T47D (cell line): ENCODE results near the gene SOCS2.
A peak's percentile ranks its signal among the peaks of the same experiment; 100 is the strongest.

Source experiments
- DNase-seq, 2 experiments: peaks; one replicate each; pipeline versions ENCODE4 v3.0.0 to v3.0.0-alpha.2; 2011 to 2012; ENCODE audit warnings: low read depth in 1 of 2, low spot score in 1 of 2
- JUND ChIP-seq: IDR thresholded peaks from 2 replicates; pipeline ENCODE4 v1.6.1; 2012; ENCODE audit warnings: low read depth
- in situ Hi-C: cut with HindIII; loops from 2 replicates; pipeline ENCODE4 v1.10.0; 2016; ENCODE audit warnings: low sequenced_read_pairs, low pct_unique_long_range_greater_than_20kb

SOCS2 gene

DNA sequence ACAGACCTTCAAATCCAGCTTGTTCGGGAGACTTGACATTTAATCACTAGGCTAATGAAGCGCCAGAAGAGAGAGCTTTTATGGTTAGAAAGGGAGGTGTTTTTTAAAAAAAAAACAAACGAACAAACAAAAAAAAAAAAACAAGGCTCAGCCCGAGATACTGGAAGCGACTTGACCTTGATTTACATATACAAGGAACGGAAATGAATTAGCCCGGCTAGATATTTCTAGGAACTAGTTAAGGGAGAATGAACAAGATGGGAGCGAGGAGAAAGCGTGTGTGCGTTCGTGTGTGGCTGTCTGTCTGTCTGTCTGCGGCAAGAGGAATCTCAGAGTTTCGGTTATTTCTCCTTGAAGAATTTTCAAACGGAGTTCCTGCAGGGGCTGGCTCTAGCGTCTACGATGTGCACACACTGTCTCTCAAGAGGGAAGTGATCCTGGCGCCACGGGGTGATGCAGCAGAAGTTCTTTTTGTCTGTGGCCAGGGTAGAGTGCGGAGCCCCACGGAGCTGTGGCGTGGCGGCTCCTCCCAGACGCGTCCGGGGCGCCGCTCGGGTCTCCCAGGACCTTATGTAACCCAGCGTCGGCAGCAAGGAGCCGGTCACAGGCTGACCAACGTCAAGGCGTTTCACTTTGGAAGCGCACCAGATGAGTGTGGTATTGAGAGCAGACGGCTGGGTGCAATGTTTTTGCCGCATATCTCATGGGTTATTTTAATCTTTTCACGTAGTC is 18.8 kb downstream of the SOCS2 start:
- DNase-seq, result peak; percentile 24 to 61
- no peak for TF ChIP-seq JUND
- in situ Hi-C loops, result no loop called here

DNA sequence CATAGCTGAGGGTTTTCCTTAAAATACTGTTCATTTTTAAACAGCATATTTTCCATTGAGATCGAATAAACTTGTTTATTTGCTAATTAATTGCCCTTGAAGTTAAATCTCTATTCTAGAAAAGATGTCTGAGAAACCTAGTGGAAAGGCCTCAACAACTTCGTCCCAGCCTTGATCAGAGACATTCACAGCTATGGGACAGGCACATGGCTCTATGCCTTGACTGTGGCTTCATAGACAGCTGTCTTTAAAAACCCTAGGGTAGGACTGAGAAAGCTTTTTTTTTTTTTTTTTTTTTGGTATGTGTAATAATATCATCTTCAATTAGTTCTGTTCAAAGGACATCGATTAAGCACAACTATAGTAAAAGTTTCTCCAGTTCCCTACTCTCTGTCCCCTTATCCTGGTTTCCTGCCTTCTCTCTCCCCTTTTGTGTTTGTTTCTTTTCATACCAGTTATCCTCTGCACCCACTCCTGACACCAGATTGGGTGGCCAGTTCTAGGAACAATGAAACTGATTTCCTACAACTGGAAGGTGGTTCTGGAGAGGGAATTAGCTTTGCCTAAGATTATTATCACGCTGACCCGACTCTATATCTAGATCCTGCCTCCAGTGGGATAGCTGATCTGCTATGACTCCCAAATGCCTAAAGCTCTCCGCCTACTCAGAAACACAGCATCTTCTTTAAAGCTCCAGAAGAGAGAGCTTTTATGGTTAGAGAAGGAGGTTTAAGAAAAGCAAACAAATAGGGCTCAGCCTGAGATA is 20.3 kb downstream of the SOCS2 start:
- in situ Hi-C loops, result no loop called here
- TF ChIP-seq JUND, result no peak
- no peak for DNase-seq

DNA sequence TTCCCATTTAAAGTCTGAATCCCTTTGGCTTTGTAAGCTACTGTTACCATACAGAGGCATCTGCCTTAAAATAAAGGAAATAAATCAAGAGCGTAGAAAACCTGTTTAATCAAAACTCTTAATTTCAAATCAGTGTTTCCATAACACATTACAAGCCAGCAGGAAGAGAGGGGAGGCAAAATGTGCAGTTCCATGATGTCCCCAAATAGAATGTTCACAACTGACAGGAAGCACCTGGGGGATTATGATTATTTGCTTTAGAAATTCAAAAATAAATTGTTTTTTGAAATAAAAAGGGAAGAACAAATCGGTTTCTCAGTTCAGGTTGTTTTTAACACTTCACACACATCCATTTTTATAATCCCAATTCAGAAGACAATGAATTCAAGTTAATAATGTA is 21.4 kb downstream of the SOCS2 start:
- no peak for TF ChIP-seq JUND
- no peak for DNase-seq
- in situ Hi-C loops, result no loop called here

DNA sequence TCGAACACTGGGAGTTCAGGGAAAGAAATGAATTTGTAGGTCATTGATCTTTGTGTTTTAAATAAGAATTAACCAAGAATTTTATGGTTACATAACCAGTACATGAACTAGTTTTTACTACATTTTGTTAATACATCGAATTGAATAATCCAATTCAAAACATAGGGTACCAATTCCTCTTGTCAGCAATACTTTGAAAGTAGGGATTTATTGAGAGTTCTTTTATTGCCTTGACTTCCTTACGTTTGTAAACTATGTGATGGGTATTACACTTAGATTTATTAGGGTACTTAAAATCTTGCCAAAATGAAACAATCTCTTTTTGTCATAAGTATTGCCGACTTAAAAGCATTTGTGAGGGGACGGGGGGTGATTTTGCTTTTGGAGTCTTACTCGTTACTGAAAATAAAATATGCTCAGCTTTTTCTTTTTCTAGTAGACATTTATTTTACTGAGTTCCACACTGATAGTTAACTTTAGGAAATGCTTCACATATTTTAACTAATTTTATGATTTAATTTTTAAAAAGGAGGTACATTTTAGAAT is 22.4 kb downstream of the SOCS2 start:
- in situ Hi-C loops, result no loop called here
- no peak for TF ChIP-seq JUND
- DNase-seq, result no peak

DNA sequence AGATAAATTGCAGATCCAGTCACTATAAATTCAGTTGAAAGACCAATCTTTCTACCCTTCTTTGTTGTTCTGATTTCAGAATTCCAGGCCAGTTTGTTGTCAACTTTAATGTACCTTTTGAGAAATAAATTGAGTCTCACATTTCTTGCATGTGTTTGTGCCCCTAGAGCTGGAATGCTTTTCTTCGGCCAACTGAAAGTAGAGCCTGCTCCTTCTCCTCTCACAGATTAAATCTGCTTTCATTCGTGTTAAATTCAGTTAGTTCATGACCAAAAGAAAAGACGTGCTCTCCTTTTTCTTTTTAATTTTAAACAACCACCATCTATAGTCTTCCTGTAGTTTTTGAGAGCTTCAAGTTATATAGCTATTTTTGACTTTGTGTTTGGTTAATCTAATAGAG is 22.9 kb downstream of the SOCS2 start:
- in situ Hi-C loops, result no loop called here
- no peak for DNase-seq
- no peak for TF ChIP-seq JUND

DNA sequence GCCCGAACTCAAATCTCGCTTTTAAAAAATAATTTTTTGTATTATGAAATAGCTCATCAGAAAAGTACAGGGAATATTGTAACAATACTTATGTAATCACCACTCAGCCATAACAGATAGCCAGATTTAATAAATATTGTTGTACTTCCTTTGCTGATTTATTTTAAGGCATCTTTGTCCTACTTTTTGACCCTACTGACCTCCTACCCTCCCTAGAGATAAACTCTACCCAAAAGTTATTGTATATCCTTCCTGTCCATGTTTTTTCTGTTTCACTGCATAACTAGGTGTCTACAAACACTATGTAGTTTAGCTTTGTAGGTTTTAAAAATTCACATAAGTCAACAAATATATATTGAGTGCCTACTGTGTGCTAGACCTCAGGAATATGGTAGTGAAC is 25.1 kb downstream of the SOCS2 start:
- no peak for TF ChIP-seq JUND
- DNase-seq, result no peak
- in situ Hi-C loops, result no loop called here

DNA sequence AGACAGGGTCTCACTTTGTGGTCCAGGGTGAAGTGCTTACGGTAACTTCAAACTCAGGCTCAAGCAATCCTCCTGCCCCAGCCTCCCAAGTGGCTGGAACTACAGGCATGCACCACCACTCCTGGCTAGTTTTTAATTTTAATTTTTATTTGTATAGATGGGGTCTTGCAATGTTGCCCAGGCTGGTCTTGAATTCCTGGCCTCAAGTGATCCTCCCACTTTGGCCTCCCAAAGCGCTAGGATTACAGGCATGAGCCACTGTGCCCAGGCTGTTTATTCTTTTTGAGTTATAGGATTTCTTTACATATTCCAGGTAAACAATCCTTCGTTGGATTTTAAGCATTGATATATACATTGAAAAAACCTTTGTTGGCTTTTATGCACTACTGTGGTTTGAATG is 26.7 kb downstream of the SOCS2 start:
- no peak for DNase-seq
- no peak for TF ChIP-seq JUND
- in situ Hi-C loops, result no loop called here

DNA sequence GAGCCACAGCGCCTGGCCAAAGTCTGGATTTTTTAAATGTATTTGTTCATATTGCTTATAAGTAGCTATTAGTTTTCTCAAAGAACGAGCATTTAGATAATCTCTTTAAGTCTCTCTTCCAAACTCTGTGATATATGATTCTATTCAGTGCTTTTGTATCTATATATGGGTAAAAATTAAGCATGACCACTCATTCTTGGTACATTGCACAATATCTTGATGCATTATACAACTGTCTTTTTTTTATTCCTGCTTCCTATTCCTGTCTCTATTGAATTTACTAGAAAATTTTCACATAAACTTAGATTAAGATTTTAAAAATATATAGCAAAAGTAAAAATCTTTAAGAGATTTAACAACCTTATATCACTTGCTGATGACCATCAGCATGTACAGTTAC is 29.1 kb downstream of the SOCS2 start:
- no peak for DNase-seq
- in situ Hi-C loops, result no loop called here
- TF ChIP-seq JUND, result no peak

DNA sequence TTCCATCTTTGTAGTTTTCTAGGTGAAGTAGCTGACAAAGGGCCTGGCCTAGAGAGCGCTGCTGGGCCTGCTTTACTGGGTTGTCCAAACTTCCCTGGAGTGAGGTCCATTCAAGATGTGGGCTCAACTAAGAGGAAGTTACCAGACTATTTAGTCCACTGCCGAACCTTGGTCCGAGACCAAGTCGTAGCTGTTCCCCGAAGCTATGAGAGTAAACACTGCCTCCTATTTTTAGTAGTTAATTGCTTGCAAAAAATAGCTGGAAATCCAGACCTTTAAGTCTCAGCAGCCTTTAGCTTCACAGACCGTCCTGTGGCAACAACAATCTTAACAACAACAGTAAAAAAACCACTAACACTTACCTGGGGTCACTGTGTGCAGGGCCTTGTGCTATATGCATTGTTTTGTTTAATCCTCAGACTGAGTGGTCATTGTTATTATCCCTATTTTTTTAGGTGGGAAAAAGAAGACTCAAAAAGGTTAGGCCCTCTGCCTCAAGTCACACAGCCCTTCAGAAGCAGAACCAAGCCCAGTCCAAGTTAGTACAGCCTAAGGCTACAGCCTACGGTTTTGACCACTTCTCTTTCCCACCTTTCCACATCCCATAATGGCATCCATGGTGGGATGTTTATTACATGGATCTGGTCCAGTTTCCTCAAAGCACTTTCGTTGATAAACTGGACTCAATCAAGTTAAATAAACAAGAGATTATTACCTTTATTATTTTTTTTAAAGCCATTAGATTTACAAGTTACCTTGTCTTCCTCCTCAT is 30.6 kb downstream of the SOCS2 start:
- in situ Hi-C loops, result no loop called here
- TF ChIP-seq JUND, result no peak
- no peak for DNase-seq

DNA sequence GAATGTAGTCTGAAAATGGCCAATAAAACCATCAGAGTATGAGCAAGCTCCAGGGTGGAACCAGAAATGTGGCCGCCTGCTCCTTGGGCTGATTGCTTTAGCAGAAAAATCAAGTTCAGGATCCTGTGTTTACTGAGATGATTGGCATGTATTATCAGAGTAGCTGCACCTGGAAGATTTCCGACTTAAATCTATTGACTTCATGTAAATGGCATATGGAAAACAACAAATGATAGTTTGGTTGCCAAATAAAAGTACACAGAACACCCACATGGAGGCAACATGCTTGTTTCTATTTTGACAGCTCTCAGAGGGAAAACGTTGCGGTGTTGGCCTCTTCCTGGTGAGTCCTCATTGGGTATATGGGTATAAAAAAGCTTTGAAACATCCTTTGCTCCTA is 31.3 kb downstream of the SOCS2 start:
- DNase-seq, result no peak
- TF ChIP-seq JUND, result no peak
- in situ Hi-C loops, result no loop called here

DNA sequence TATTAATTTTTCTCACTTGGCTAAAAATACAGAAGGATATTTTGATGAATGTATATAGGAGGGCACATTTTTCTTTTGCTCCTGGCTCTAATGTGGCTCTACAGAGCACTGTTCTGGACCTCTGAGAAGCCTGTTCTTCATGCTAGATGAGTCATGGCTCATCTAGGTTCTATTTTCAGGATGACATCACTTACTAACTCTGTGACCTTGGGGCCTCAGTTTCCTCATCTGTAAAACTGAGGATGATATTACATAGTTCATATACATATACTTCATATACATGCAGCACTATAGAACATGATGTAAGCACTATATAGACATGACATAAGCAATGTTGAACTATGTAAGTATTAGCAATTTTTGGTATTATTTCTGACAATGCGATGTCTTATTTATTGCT is 35.8 kb downstream of the SOCS2 start:
- in situ Hi-C loops, result no loop called here
- no peak for DNase-seq
- no peak for TF ChIP-seq JUND

DNA sequence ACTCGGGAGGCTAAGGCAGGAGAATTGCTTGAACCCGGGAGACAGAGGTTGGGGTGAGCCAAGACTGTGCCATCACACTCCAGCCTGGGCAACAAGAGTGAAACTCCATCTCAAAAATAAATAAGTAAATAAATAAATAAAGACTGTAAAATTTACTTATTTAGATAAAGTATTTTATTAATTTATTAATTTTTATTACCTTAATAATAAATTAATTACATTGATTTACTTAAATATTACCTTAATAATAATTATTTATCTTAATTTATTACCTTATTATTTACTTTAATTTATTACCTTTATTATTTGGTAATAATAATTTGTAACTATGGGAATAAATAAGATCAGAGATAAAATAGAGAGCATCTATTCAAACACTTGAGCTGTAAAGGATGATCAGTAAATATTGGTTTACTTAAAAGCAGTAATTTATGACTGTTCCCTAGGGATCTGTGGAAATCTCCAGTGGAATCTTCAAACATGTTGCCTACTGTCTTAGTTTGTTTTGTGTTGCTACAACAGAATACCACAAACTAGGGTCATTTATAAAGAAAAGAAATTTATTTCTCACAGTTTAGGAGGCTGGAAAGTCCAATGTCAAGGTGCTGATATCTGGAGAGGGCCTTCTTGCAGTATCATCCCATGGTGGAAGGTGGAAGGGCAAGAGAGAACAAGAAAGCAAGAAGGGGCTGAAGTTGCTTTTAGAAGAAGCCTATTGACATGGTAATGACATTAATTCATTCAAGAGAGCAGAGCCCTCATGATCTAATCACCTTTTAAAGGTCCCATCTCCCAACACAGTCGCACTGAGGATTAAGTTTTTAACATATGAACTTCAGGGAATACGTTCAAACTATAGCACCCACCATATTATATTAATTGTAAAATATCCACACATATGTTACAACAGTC is 37.1 kb downstream of the SOCS2 start:
- DNase-seq, result no peak
- no peak for TF ChIP-seq JUND
- in situ Hi-C loops, result no loop called here
